Cerebellar nuclear complex (tissue), 1 donor: Measurements from ENCODE around the gene ACTBL2.
"Not testable (repeated sequence)": the region's sequence is repeated elsewhere in the genome, so short reads cannot be mapped to it uniquely, and the experiment has no call there.

Experiments used
- DNase-seq, 2 experiments: peaks; one replicate each; lab custom pipeline; 2025; lab: John Stamatoyannopoulos, UW

The ACTBL2 gene

GRCh38 chr5:57482671-57483106, at the start of gene ACTBL2:
TSS of gene ACTBL2 (minus strand) at chr5:57482811. CDS start at chr5:57482707, 104 bp downstream.
- DNase-seq = no peak

- DNase-seq = no peak
Observed at GRCh38 chr5:57531333-57531732, 48.7 kb upstream of the ACTBL2 start.

- DNase-seq = no peak
Observed at GRCh38 chr5:57529864-57530263, 47.3 kb upstream of the ACTBL2 start.

- no peak for DNase-seq
Observed at GRCh38 chr5:57527870-57528269, 45.3 kb upstream of the ACTBL2 start.

GRCh38 chr5:57524348-57525060, 41.9 kb upstream of the ACTBL2 start:
- no peak for DNase-seq

GRCh38 chr5:57522477-57522876, 39.9 kb upstream of the ACTBL2 start:
- DNase-seq = not testable (repeated sequence)

- DNase-seq = not testable (repeated sequence)
Observed at GRCh38 chr5:57518415-57518814, 35.8 kb upstream of the ACTBL2 start.

GRCh38 chr5:57517250-57517649, 34.6 kb upstream of the ACTBL2 start:
- DNase-seq = no peak

GRCh38 chr5:57513785-57514184, 31.2 kb upstream of the ACTBL2 start:
- DNase-seq = no peak

- no peak for DNase-seq
Observed at GRCh38 chr5:57511321-57511720, 28.7 kb upstream of the ACTBL2 start.

GRCh38 chr5:57509501-57510260, 27.1 kb upstream of the ACTBL2 start:
- DNase-seq = no peak

- no peak for DNase-seq
Observed at GRCh38 chr5:57508211-57508610, 25.6 kb upstream of the ACTBL2 start.

- DNase-seq = no peak
Observed at GRCh38 chr5:57505272-57506200, 22.9 kb upstream of the ACTBL2 start.

GRCh38 chr5:57504357-57504756, 21.7 kb upstream of the ACTBL2 start:
- no peak for DNase-seq

- DNase-seq = no peak
Observed at GRCh38 chr5:57503433-57503832, 20.8 kb upstream of the ACTBL2 start.

GRCh38 chr5:57501414-57502201, 19.0 kb upstream of the ACTBL2 start:
- DNase-seq = no peak

- DNase-seq = no peak
Observed at GRCh38 chr5:57499262-57500050, 16.8 kb upstream of the ACTBL2 start.

- no peak for DNase-seq
Observed at GRCh38 chr5:57497733-57498132, 15.1 kb upstream of the ACTBL2 start.

GRCh38 chr5:57495285-57496086, 12.9 kb upstream of the ACTBL2 start:
- DNase-seq = no peak
